Hematopoietic multipotent progenitor cell treated with erythropoietin and hydrocortisone succinate and interleukin-3 and kit ligand, for 15 days (in vitro differentiated cells): ENCODE results near the gene GTF3C5.
A peak's percentile ranks its signal among the peaks of the same experiment; 100 is the strongest.
"Not testable (repeated sequence)": the region's sequence is repeated elsewhere in the genome, so short reads cannot be mapped to it uniquely, and the experiment has no call there.

Experiments
- DNase-seq: peaks from one replicate; pipeline ENCODE4 v3.0.0-alpha.2; 2015; ENCODE audit warnings: low spot score

GTF3C5 gene

DNA sequence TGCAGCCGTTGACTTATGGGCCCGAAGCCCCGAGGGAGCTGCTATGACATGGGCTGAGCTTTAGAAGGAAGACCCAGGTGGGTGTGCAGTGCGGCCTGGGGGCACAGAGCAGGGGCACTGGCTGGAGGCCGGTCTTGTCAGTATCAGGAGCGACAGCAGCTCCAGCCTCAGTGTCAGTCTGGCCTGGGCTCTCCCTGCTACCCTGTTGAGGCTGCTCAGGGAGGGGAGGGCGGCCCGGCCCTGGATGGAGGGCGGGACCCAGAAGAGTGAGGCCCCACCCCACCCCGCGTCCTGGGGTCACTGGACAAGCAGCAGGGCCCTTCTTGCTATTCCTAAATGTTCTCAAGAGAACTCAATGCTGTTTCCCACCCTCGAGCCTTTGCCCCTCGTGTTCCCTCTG lies 34.3 kb upstream of the GTF3C5 start:
- peak; percentile 71 for DNase-seq

DNA sequence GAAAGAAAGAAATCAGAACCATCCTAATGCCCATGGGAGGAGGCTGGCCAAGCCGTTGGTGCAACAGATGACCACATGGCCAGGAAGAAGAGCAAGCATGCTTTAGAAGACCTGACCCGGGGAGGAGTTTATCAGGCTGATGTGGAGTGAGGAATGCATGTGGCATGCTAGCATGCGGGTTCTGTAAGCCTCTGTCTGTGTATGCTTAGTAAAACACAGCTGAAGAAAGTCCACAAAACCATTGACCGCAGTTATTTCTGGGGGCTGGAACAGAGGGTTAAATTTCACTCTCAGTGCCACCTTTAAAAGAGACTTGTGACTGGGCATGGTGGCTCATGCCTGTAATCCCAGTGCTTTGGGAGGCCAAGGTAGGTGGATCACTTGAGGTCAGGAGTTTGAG lies 33.2 kb upstream of the GTF3C5 start:
- DNase-seq, result no peak

DNA sequence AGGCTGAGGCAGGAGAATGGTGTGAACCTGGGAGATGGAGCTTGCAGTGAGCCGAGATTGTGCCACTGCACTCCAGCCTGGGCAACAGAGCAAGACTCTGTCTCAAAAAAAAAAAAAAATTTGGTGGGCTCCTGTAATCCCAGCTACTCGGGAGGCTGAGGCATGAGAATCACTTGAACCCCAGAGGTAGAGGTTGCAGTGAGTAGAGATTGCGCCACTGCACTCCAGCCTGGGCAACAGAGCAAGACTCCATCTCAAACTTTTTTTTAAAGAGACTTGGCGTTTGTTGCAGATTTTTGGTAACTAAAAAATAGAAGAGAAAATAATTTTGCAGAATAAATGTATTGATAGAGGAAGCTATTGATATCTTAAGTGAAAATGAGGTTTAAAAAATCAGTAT lies 32.6 kb upstream of the GTF3C5 start:
- DNase-seq, result not testable (repeated sequence)

DNA sequence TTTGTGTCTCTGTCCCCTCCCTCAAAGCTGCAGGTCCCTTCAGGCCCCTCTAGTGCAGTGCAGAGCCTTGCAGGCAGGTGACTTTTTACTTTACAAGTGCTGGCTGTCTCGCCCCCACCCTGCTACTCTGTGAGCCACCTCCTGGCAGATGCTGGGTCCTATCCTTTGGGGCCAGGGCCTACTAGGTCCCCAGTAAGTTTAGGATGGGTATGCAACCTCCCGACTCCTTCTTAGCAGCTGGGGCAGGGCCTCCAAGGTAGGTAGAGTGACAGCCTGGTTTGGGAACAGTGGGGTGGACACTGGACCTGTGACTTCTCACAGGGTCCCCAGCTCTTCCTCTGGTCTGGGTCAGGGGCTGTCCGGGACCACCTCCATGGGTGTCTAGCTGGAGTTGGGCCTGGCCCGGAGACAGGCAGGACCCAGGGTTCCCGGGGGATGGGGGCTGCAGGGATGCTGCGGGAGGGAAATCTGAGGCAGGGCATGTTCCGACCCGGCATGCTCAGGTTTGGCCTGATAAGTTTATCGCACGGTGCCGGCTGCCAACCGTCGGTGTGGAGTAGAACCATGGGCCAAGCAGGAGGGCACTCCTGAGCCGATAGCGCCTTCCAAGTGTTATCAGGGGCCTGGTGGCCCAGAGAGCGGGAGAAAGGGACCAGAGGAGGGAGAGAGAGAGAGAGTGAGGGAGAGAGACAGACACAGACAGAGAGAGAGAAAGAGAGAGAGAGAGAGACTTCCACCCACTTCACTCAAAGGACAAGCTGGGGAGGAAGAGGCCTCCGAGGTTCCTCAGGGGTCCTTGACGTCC lies 31.8 kb upstream of the GTF3C5 start:
- peak; percentile 94 for DNase-seq

DNA sequence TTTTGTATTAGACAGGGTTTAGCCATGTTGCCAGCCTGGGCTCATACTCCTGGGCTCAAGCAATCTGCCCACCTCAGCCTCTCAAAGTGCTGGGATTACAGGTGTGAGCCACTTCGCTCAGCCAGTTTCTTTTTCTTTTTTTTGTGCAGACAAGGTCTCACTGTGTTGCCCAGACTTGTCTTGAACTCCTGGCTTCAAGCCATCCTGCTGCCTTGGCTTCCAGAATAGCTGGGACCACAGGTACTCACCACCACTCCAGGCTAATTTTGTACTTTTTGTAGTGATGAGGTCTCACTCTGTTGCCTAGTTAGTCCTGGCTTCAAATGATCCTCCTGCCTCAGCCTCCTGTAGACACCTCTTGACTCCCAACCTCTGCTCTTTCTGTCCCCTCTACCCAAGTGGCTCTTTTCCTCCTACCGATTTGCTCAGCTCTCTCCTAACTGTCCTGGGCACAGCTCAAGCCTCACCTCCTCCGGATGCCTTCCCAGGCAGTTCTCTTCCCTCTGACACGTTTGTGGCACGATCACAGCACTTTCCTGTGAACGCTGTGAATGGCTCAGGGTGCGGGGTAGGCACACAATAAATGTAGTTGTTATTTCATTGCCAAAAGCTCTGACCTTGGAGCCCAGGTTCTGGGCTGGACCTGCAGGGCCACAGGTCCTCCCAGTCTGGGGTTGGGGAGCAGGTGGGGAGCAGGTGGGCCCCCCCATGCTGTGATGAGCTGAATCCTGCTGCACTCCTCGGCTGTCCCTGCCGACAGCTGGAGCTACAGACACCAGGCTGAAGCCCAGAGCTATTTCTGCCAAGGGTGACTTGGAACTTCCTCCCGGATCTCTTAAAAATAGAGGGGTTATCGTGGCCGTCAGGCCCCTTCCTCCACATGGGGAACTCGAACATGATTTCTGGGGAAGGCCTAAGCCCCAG lies 28.4 kb upstream of the GTF3C5 start:
- peak; percentile 56 for DNase-seq

DNA sequence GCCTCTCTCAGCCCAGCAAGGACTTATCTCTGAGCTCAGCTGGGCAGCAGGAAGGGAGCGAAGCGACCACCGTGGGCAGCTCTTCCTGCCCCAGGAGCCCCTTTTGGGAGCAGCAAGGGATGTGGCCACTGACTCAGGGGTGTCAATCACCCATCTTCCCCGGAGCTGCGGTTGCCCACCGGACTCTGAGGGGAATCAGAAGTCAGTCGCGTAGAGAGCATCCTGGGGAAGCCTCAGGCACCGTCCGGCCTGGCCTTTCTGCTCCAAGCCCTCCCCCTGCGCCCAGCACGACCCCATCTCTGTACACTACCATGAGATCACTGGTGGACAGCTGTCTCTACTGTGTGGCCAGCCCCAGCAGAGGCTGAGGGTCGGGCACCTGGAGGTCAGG lies 27.7 kb upstream of the GTF3C5 start:
- DNase-seq, result no peak

DNA sequence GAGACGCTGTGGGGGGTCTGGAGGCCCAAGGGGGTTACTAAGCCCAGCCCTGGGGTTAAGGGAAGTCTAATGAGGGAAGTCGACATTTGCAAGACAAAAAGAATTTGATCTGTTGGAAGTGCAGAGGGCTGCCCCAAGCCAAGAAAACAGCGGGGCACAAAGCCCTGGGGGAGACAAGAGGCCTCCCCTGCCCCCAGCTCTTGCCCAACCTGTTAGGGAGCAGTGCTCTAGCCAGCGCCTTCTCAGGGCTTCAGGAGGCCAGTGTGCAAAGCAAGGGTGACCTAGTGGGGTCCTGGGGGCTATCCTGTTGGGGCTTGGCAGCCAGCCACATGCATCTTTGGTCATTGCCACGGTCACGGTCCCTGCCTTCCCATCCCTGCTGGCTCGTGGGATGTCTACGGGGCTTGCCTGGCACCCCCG lies 27.1 kb upstream of the GTF3C5 start:
- DNase-seq, result no peak

DNA sequence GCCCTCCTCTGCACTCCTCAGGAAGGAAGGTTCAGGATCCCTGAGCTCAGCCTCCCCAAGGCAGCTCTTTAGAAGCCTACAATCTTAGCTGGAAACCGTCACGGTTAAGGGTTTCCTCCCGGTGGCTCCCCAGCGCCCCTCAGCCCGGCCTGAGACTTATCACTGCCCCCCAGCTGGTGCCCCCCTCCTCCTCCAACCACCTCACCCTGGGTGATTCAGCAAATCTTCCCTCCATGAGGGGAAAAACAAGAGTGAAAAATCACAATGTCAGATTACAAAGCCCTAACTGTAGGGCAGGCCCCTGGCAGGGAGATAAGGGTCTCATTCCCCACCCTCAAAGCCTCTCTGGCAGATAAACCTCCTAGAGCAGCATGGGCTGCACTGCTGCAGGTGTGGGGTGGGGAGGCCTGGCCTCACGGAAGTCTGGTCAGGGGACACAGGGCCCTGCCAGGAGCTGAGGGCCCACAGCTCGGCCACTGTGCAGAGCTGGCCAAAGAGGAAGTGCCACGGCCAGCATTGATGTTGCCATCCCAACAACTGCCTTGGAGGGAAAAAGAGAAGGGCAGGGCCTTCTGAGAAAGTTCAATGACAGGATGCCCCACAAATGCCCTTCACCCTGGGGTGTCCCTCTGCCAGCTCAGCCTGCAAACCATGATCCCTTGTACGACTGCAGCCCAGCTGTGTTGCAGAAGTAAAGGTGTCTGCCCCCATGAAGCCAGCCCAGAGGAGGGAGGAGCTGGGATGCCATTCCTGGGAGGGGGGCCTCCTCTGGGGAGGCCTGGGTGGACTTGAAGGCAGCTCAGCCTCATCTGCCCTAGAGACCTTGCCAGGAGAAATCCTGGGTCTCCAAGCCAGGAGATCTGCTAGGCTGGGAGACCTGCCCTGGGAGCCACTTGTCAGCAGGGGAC lies 26.5 kb upstream of the GTF3C5 start:
- peak; percentile 92 for DNase-seq

DNA sequence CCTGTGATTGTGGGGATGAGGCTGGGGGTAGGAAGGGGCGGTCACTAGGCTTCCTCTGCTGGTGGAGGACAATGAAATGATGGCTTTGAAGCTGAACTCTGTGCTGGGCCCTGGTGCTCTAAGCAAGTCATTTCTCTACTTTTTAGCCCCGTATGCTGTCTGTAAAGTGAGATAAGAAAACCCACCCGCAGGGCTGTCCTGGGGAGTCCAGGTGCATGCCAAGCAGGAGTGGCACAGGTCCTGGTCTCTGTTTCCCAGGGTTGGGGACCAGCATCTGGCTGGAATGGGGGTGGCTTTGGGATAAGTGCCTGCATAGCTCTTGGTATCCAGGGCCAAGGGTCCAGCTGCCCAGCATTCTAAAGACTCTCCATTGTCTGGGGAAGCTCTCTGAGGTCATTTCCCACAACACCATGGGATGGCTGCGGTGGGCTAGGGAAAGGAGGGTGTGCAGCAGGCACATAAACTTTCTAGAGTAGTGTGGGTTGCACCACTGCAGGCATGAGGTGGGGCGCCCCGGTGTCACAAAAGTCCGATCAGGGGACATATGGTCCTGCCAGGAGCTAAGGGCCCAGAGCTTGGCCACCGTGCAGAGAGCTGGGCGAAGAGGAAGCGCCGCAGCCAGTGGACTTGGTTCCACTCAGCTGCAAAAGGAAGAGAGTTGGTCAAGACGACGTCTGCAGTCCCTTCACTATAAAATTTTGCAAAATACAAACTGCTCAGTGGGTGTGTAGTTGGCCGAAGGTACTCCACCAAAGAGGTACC lies 25.6 kb upstream of the GTF3C5 start:
- peak; percentile 54 for DNase-seq

DNA sequence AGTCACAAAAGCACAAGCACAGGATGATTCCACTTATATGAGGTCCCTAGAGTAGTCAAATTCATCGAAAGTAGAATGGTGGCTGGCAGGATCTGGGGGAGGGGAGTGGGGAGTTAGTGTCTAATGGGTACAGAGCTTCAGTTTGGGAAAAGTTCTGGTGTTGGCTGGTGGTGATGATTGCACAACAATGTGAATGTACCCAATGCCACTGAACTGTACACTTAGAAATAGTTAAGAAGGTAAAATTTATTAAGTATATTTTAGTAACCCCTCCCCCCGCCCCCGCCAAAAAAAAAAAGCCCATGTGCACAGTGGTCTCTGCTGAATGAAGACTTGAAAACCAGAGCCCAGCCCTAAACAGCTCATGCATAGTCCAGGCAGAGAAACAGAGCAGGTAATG lies 24.8 kb upstream of the GTF3C5 start:
- no peak for DNase-seq

DNA sequence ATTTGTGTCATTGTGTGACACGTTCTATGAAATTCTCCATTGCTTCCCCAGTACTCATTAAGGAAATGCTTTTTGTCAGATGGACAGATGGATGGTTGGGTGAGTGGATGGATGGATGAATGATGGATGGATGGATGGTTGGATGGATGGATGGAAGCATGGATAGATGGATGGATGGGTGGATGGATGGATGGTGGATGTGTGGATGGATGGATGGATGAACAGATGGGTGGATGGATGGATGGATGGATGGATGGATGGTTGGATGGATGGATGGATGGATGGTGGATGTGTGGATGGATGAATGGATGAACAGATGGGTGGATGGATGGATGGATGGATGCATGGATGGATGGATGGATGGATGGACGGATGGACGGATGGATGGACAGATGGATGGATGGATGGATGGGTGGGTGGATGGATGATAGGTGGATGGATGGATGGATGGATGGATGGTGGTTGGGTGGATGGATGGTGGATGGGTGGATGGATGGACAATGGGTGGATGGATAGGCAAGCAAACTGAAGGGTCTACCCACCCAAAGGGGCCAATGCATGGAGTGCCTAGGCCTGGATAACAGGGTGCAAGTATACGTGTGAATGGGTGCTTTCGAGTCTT lies 24.0 kb upstream of the GTF3C5 start:
- no peak for DNase-seq

DNA sequence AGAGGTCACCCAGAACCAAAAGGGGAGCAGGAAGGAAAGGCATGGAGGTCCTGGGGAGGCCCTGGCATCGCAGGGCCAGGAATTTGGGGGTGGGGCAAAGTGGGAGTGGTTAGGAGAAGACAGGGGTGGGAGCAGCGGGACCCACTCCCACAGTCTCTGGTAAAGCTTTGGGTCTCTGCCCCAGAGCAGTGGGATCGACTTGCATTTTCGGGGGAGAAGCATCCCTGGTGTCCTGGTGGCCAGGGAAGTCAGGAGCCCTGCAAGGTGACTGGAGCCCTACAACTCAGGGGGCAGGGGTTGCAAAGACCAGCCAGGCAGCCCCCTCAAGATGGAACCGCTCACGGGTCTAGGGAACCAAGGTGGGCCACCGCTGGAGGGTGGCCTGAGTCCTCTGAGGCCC lies 22.4 kb upstream of the GTF3C5 start:
- DNase-seq, result no peak

DNA sequence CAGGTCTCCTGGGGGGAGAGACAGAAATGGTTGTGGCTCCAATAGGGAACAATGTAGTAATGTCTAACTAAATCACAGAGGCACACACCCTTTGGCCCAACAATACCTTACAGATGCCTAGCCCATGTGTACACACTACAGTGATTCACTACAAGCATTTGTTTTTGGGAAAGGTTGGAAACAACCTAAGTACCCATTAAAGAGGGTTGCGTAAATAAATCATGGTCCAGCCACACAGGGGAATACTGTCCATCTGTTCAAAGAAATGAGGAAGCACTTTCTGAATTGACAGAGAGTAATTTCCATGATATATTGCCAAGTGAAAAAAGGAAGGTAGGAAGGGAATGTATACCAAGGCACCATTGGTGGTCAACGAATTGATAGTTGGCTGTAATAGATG lies 22.0 kb upstream of the GTF3C5 start:
- no peak for DNase-seq

DNA sequence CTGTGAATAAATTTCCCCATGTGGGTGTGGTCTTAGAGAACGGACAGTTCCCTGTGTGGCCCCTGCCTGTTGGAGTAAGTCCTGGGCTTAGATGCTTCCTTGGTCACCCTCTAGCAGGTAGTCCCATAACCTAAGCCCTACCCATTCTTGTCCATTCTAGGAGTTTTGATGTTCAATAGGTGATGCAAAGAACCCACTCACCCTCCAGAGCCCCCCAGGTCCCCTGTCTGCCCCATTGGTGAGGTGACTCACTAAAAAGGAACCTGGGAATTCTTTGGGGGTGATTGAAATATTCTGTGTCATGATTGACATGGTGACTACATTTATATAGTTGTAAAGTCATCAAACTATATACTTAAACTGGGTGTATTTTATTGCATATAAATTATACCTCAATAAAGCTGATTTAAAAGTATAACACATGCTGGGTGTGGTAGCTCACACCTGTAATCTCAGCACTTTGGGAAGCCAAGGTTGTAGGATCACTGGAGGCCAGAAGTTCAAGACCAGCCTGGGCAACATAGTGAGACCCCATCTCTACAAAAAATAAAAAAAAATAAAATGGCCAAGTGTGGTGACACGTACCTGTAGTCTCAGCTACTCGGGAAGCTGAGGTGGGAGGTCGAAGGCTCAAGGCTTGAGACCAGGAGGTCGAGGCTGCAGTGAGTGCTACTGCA lies 20.8 kb upstream of the GTF3C5 start:
- DNase-seq, result no peak

DNA sequence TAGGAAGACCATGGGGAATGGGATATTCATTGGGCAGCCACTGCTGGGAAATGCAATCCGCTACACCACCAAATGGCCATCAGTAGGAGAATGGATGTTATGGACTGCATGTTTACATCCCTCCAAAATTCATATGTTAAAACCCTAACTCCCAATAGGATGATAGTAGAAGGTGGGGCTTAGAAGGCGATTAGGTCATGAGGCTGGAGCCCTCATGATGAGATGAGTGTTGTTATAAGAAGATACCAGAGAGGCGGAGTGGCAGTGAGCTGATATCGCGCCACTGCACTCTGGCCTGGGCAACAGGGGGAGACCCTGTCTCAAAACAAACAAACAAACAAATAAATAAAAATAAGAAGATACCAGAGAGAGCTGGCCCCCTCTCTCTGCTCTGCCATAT lies 16.1 kb upstream of the GTF3C5 start:
- peak; percentile 26 for DNase-seq

DNA sequence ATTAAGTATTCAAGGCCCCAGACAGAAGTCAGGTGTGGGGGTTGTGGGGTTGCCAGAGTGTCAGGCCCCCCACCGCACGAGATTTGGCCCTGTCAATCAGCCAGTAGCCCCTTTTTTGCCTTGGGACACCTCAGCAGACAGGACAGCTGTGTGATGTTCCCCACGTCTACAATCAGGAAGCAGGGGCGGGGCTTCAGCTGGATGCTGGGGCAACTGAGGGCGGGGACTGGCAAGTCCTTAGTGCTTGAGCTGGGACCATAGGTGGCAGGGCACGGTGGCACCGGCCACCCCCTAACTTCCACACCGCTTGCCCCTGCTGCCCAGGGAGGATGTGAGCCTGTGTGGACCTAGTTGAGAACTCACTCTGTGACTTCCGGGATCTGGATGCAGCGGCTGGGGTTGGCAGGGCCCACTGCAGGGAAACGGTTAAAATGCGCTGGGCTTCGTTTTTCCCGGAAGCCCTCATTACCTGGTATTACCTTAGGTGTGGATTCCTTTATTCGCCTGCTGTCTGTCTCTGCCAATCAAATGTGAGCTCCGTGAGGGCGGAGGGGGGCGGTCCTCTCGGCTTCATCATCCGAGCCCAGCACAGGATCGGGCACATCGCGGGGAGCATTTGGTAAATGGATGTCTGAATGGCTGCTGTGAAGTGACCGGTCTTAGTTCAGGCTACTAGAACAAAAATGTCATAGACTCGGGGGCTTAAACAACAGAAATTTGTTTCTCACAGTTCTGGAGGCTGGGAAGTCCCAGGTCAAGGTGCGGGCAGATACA lies 7.5 kb upstream of the GTF3C5 start:
- DNase-seq, result peak; percentile 51

DNA sequence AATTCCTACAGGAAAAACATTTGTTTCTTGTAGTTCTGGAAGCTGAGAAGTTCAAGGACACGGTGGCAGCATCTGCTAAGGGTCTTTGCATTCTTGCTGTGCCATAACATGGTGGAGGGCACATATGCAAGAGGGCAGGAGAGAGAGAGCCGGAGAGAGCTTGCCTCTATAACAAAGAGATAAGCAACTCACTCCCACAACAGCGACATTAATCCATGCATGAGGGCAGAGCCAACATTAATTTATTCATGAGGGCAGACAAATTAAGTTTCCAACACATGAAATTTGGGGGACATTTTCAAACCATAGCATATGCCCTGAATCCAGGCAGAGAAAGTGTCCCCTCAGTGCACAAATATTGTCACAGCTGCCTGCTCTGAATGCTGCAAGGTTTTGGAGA lies 4.4 kb upstream of the GTF3C5 start:
- no peak for DNase-seq

DNA sequence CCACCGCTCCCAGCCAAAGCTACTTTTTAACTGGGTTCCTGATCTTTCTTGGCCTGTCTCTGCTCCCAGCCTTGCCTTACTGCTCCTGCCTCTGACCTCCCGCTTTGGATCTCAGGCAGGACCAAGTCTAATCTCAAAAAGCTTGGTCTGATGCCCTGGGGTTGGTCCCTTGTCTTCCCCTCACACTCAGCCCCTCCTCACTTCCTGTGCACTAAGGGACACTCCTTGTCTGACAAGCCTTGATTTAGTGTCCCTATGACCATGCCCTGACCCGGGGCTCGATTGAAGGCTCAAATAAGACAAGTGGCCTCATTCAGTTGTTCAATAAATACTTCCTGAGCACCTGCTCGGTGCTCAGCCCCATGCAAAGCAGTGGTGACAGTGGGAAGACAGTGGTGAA lies 3.7 kb upstream of the GTF3C5 start:
- no peak for DNase-seq

DNA sequence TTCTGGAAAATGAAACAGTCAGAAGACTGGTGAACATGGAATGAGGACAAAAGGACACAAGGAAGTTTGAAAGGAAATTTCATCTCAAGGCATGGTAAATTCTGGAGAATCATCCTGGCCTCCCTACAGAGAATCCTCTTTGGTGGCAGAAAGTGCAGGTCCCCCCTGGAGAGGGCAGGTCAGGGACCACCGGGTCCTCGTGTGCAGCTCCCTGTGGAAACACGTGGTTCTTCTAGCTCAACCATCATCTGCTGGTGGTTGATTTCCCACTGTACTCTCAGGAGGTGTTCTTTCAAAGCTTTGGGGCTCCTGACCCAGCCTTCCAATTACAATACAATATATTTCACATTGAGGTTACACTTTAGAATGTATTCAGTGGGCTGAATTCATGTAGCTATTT lies 2.6 kb upstream of the GTF3C5 start:
- DNase-seq, result no peak

DNA sequence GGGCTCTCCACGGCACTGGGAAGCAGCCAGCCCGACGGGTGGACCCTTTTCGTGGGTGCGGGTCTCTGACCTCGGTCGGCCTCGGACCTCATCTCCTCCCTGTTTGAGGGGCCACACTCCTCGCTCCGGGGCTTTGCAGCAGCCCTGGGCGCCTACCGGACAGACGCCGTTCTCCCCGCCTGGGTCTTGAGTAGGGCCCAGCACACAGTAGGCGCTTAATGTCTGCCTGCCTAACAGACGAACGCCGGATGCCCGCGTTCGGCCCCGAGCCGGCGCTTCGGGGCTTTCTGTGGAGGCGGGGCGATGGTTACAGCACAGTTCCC lies 842 bp upstream of the GTF3C5 start:
- no peak for DNase-seq
